Omental fat pad (tissue), 4 donors: Measurements from ENCODE around the gene HDAC1. TPM values are rescaled to one million over a fixed set of nuclear protein-coding genes. Genes with fewer than 3 reads are reported as not detected.

Experiments
- ATAC-seq: fragments of 150-250 bp; one replicate; pipeline ENCODE4 v1.9.1; 2016; ENCODE audit warnings: mild to moderate bottlenecking, moderate library complexity; ENCODE audit not compliant: low FRiP score
- DNase-seq: peaks from one replicate; pipeline ENCODE4 v3.0.0-alpha.2; 2019; ENCODE audit warnings: low spot score
- CTCF ChIP-seq, 3 donors: fragments of 450-650 bp; IDR thresholded peaks; one replicate each; pipeline ENCODE4 v1.5.1; 2016 to 2017; ENCODE audit warnings: antibody characterized with exemption in 3 of 3, mild to moderate bottlenecking in 3 of 3, moderate library complexity in 2 of 3
- total RNA-seq, 4 donors: library from RNA; depleted of rRNA; stranded (reverse); fragments of >200 nt; gene quantifications; one replicate each; pipeline ENCODE4 v1.1.0, GENCODE V29; 2016

Gene HDAC1
- total RNA-seq = 10 to 100 TPM; 32.3 to 52.6 (median 39.5) TPM

GRCh38 chr1:32291708-32292538 is at the start of gene HDAC1:
Gene HDAC1 (plus strand): TSS chr1:32292083. CDS start chr1:32292170, 87 bp downstream.
- DNase-seq (peak; percentile 94), ATAC-seq (peak; percentile 98)
- no peak for TF ChIP-seq CTCF (IDR thresholded peaks at IDR 0.05)

- ATAC-seq (no peak), DNase-seq (no peak)
- no peak for TF ChIP-seq CTCF (IDR thresholded peaks at IDR 0.05)
These were observed 49.5 kb upstream of the HDAC1 start for GRCh38 chr1:32242341-32242851.

- TF ChIP-seq CTCF (IDR thresholded peaks at IDR 0.05) = no peak
- ATAC-seq (peak; percentile 64), DNase-seq (no peak)
These were observed 45.0 kb upstream of the HDAC1 start, which contains the start of gene FAM167B for GRCh38 chr1:32246888-32247273. Gene FAM167B (plus strand): TSS chr1:32247222. CDS start chr1:32247422, 200 bp downstream.

- ATAC-seq = peak; percentile 3
- TF ChIP-seq CTCF (IDR thresholded peaks at IDR 0.05) = no peak
These were observed 44.4 kb upstream of the HDAC1 start for GRCh38 chr1:32247452-32247851.

GRCh38 chr1:32247983-32248889 is 43.6 kb upstream of the HDAC1 start:
- TF ChIP-seq CTCF (IDR thresholded peaks at IDR 0.05) = peak in 2 of 3 donors; percentile 10 to 66
- ATAC-seq (peak; percentile 64), DNase-seq (peak; percentile 95)

More at GRCh38 chr1:32247452-32247851, 44.4 kb upstream of the HDAC1 start:
- DNase-seq = no peak

- ATAC-seq = no peak
These were observed 41.9 kb upstream of the HDAC1 start for GRCh38 chr1:32249831-32250525.

More at GRCh38 chr1:32249831-32250525, 41.9 kb upstream of the HDAC1 start:
- no peak for DNase-seq
- no peak for TF ChIP-seq CTCF (IDR thresholded peaks at IDR 0.05)
